ENCODE data around the gene PPIP5K1.
"Not testable (repeated sequence)": the region's sequence is repeated elsewhere in the genome, so short reads cannot be mapped to it uniquely, and the experiment has no call there.

PPIP5K1 gene

DNA sequence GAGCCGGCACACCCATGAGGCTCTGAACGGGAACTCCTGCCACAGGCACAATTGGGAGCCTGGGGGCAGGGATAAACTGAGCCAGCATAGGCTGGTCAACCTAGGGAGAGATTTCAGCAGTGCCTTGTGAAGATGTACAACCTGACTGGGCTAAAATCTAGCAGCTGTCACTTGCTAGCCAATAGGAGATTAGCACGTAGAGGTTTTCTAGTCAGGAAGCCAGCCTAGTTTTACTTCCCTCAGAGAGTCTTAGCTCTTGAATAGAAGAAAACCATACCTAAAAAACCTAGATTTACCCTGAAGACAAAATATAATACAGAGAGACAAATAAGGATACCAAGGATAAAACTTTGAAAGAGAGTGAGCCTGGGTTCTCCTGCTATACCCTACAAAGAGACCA is 27.3 kb downstream of the PPIP5K1 start:
- POLR2A ChIA-PET; H3K4me3 ChIP-seq (ENCODE audit: low read depth, low read length); CTCF ChIA-PET; DNase-seq (ENCODE audit: low read depth, low spot score): not testable (repeated sequence)

DNA sequence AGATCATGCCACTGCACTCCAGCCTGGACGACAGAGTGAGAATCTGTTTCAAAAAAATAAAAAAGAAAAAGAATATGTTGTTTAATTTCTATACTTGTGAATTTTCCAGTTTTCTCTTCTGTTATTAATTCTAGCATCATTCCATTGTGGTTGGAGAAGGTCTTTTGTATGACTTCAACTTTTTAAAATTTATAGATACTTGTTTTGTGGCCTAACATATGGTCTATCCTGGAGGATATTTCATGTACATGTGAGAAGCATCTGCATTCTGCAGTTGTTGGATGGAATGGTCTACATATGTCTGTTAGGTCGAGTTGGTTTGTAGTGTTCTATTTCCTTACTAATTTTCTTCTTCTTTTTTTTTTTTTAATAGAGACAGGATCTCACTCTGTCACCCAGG is 37.0 kb downstream of the PPIP5K1 start:
- ChIA-PET CTCF (no interaction called here), POLR2A (interaction anchor here (0.6 kb wide), 1 partner anchor 40 kb away, joined by 3 read pairs; no protein-coding TSS in a partner anchor)
- no peak overlapping the region for H3K4me3 ChIP-seq (ENCODE audit: low read depth, low read length)
- no peak for DNase-seq (ENCODE audit: low read depth, low spot score)
- TF ChIP-seq, protein P1, sequence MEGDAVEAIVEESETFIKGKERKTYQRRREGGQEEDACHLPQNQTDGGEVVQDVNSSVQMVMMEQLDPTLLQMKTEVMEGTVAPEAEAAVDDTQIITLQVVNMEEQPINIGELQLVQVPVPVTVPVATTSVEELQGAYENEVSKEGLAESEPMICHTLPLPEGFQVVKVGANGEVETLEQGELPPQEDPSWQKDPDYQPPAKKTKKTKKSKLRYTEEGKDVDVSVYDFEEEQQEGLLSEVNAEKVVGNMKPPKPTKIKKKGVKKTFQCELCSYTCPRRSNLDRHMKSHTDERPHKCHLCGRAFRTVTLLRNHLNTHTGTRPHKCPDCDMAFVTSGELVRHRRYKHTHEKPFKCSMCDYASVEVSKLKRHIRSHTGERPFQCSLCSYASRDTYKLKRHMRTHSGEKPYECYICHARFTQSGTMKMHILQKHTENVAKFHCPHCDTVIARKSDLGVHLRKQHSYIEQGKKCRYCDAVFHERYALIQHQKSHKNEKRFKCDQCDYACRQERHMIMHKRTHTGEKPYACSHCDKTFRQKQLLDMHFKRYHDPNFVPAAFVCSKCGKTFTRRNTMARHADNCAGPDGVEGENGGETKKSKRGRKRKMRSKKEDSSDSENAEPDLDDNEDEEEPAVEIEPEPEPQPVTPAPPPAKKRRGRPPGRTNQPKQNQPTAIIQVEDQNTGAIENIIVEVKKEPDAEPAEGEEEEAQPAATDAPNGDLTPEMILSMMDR (IDR thresholded peaks at IDR 0.05; ENCODE audit: insufficient read depth, low read length, missing control alignments), result no peak

DNA sequence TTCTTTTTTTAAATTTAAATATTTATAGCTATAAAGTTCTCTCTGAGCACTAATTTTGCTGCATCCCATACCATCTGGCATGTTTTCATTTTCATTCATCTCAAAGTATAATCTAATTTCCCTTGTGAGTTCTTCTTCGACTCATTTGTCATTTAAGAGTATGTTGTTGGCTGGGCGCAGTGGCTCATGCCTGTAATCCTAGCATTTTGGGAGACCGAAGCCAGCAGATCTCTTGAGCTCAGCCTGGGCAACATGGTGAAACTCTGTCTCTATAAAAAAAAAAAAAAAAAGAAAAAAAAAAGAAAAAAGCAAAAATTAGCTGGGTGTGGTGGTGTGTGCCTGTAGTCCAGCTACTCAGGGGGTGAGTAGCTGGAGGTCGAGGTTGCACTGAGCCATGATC is 37.8 kb downstream of the PPIP5K1 start:
- TF ChIP-seq, protein P1 (IDR thresholded peaks at IDR 0.05; ENCODE audit: insufficient read depth, low read length, missing control alignments), result no peak
- no peak for DNase-seq (ENCODE audit: low read depth, low spot score)
- H3K4me3 ChIP-seq (ENCODE audit: low read depth, low read length), result no peak overlapping the region
- POLR2A ChIA-PET, result interaction anchor here (0.6 kb wide), 1 partner anchor 39 kb away, joined by 3 read pairs; no protein-coding TSS in a partner anchor
- CTCF ChIA-PET, result no interaction called here

DNA sequence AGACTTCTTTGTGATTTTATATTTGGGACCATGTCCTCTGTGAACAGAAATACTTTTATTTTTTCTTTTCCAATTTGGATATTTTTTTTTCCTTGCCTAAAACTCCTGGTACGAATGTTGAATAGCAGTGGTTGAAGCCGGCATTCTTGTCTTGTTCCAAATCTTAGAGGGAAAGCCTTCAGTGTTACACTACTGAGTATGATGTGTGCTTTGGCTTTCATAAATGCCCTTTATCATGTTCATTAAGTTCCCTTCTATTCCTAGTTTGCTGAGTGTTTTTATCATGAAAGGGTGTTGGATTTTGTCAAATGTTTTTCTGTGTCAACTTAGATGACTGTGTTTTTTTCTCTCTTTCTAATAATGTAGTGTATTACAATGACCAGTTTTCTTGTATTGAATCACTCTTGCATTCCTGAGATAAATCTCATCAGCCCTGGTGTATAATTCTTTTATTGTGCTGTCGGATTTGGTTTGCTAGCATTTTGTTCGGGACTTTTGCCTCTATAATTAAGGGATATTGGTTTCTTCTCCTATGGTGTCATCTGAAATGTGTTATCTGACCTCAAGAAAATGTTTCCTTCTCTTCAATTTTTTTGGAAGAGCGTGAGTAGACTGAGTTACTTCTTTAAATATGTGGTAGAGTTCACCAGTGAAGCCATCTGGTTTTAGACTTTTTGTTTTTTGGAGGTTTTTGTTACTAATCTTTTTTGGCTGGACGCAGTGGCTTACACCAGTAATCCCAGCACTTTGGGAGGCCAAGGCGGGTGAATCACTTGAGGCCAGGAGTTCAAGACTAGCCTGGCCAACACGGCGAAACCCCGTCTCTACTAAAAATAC is 39.3 kb downstream of the PPIP5K1 start:
- no peak overlapping the region for H3K4me3 ChIP-seq (ENCODE audit: low read depth, low read length)
- DNase-seq (ENCODE audit: low read depth, low spot score), result peak; percentile 24
- ChIA-PET POLR2A (no interaction called here), CTCF (no interaction called here)
- TF ChIP-seq, protein P1 (IDR thresholded peaks at IDR 0.05; ENCODE audit: insufficient read depth, low read length, missing control alignments), result no peak

DNA sequence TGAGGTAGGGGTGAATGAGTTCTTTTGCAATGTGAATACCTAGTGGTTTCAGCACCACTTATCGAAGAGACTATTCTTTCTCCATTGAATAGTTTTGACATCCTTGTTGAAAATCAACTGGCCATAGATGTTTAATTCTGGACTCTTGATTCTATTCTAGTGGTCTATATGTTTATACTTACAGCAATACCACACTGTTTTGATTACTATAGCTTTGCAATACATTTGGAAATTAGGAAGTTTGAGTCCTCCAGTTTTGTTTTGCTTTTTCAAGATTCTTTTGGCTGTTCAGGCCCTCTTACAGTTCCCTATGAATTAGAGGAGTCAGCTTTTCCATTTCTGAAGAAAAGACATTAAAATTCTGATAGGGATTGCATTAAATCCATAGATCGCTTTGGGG is 42.5 kb downstream of the PPIP5K1 start:
- DNase-seq (ENCODE audit: low read depth, low spot score), result no peak
- POLR2A ChIA-PET, result no interaction called here
- TF ChIP-seq, protein P1 (IDR thresholded peaks at IDR 0.05; ENCODE audit: insufficient read depth, low read length, missing control alignments), result no peak
- no peak overlapping the region for H3K4me3 ChIP-seq (ENCODE audit: low read depth, low read length)
- CTCF ChIA-PET, result interaction anchor here (2.2 kb wide), 1 partner anchor 34 kb away, joined by 6 read pairs; no protein-coding TSS in a partner anchor

DNA sequence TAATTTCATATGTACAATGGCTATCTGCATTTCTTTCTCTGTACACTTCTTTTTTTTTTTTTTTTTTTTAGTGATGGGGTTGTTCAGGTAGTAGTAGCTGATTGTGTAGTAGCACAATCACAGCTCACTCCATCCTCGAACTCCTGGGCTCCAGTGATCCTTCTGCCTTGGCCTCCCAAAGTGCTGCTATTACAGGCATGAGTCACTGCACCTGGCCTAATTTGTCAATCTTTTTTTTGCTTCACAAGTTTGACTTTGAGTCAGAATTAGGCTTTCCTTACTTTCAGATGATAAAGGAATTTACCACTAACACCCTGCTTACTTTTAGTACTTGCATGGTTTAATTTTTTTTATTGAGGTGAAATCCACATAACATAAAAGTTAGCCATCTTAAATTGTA is 44.6 kb downstream of the PPIP5K1 start:
- POLR2A ChIA-PET, result no interaction called here
- TF ChIP-seq, protein P1 (IDR thresholded peaks at IDR 0.05; ENCODE audit: insufficient read depth, low read length, missing control alignments), result no peak
- CTCF ChIA-PET, result interaction anchor here (1.0 to 2.2 kb wide), 2 partner anchors 13 to 32 kb away, joined by 4 to 6 read pairs; no protein-coding TSS in a partner anchor
- no peak for DNase-seq (ENCODE audit: low read depth, low spot score)
- no peak overlapping the region for H3K4me3 ChIP-seq (ENCODE audit: low read depth, low read length)

DNA sequence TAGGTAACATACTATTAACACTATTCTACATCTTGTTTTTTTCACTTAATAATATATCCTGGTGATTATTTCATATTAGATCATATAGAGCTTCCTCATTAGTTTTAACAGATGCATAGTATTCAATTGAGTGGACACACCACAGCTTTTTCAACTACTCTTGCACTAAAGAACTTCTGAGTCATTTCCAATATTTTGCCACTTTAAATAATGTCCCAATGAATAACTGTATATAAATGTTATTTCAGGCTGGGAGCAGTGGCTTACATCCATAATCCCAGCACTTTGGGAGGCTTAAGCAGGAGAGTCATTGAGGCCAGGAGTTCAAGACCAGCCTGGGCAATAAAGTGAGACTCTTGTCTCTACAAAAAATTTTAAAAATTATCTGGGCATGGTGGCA is 45.7 kb downstream of the PPIP5K1 start:
- ChIA-PET POLR2A (no interaction called here), CTCF (no interaction called here)
- H3K4me3 ChIP-seq (ENCODE audit: low read depth, low read length), result no peak overlapping the region
- TF ChIP-seq, protein P1 (IDR thresholded peaks at IDR 0.05; ENCODE audit: insufficient read depth, low read length, missing control alignments), result no peak
- DNase-seq (ENCODE audit: low read depth, low spot score), result no peak

Measured in AG04449 (cell line).